PFSK-1 (cell line): ENCODE data around the gene ERC2.

Experiments
- POLR2AphosphoS5 ChIP-seq: IDR thresholded peaks from 2 replicates; pipeline ENCODE4 v1.6.1; 2012; ENCODE audit warnings: low read depth, mild to moderate bottlenecking, control low read depth, low read length, moderate library complexity
- REST ChIP-seq, 2 experiments: IDR thresholded peaks; 2 replicates each; pipeline versions ENCODE4 v1.6.1 to v1.8.0; 2011 to 2012; ENCODE audit warnings: low read depth in 2 of 2, low read length in 2 of 2, control low read depth in 1 of 2, inconsistent platforms in 1 of 2, mild to moderate bottlenecking in 1 of 2, moderate library complexity in 1 of 2; ENCODE audit not compliant: insufficient read depth in 1 of 2

GRCh38 chr3:55596212-55596611 is 872.1 kb downstream of the ERC2 start:
- TF ChIP-seq POLR2AphosphoS5 (no peak), REST (IDR thresholded peaks at IDR 0.05; ENCODE audit: insufficient read depth in 1 of 2, low read depth in 2 of 2, low read length in 2 of 2) (no peak)
